Mucosa of descending colon (tissue), 3 donors: Measurements from ENCODE around the gene WDR82. TPM values are rescaled to one million over a fixed set of nuclear protein-coding genes. Genes with fewer than 3 reads are reported as not detected.

Experiments
- ATAC-seq: fragments of 200-7000 bp; cut with Tn5 transposase; one replicate; pipeline ENCODE4 v1.9.1; 2020; ENCODE audit warnings: mild to moderate bottlenecking, moderate library complexity
- DNase-seq, 3 donors: peaks; one replicate each; pipeline ENCODE4 v3.0.0-alpha.2; 2020
- H3K36me3 ChIP-seq: fragments of 200-600 bp; one replicate; pipeline ENCODE4 v1.8.0; 2021; ENCODE audit warnings: low read depth, mild to moderate bottlenecking
- H3K4me1 ChIP-seq: fragments of 200-600 bp; one replicate; pipeline ENCODE4 v1.8.0; 2021; ENCODE audit warnings: low read depth, mild to moderate bottlenecking
- H3K4me3 ChIP-seq: fragments of 200-600 bp; one replicate; pipeline ENCODE4 v1.8.0; 2021; ENCODE audit warnings: mild to moderate bottlenecking
- H3K9me3 ChIP-seq: fragments of 200-600 bp; one replicate; pipeline ENCODE4 v1.8.0; 2021; ENCODE audit warnings: mild to moderate bottlenecking
- CTCF ChIP-seq: fragments of 200-600 bp; IDR thresholded peaks from one replicate; pipeline ENCODE4 v1.8.0; 2022; ENCODE audit warnings: antibody characterized with exemption, mild to moderate bottlenecking
- intact Hi-C, 2 donors: fragments of 100-400 bp; cut with DNase I in 1 of 2; cut with micrococcal nuclease in 1 of 2; formaldehyde crosslinking; loops; one replicate each; pipeline versions ENCODE4 v1.11.0 to v1.11.1; 2022; cut with DNase I, micrococcal nuclease
- total RNA-seq, 3 donors: library from RNA; stranded (reverse); fragmentation: NEBNext Ultra II Directional in 2 of 3; extraction: Animal tissue kit (Norgen Biotek cat#: 25700) in 2 of 3; gene quantifications; one replicate each; pipeline versions ENCODE4 v1.2.1 to v1.2.4, GENCODE V29; 2021 to 2023
- donor health status: DM: no; HTN: no; CAD: no; lungs with moderate emphysema.
- donor health status: DM: no; HTN: no; CAD: no.
- donor health status: DM: no; HTN: yes; CAD: no.

The WDR82 gene
- total RNA-seq, 3 donors from 2014 or later: 55.8 to 83.1 (median 62.9) TPM

- no peak for TF ChIP-seq CTCF
- no peak for ATAC-seq
- Histone ChIP-seq H3K4me1 (peaks cover 16% of the 10 kb centered on the region), H3K4me3 (no peak overlapping the region), H3K36me3 (peaks cover 8% of the 10 kb centered on the region), H3K9me3 (no peaks in the 10 kb centered on the region)
- peak in 1 of 3 donors; percentile 26 for DNase-seq
- intact Hi-C loops: loop anchor here in 1 of 2 donors (5.0 kb wide), 1 partner anchor 108 kb away; no protein-coding TSS in a partner anchor
Measured at GRCh38 chr3:52233968-52234367, 44.5 kb downstream of the WDR82 start.

GRCh38 chr3:52233108-52233591, 45.3 kb downstream of the WDR82 start:
- Histone ChIP-seq H3K36me3 (peaks cover 8% of the 10 kb centered on the region), H3K4me1 (peaks cover 12% of the 10 kb centered on the region), H3K4me3 (no peak overlapping the region), H3K9me3 (no peaks in the 10 kb centered on the region)
- ATAC-seq (no peak), DNase-seq (peak in 1 of 3 donors; percentile 46)
- intact Hi-C loops: loop anchor here in 1 of 2 donors (5.0 kb wide), 1 partner anchor 109 kb away; no protein-coding TSS in a partner anchor
- TF ChIP-seq CTCF: no peak

- H3K36me3 ChIP-seq: peaks cover 8% of the 10 kb centered on the region
- H3K9me3 ChIP-seq: no peaks in the 10 kb centered on the region
- intact Hi-C loops: loop anchor here in 1 of 2 donors (5.0 kb wide), 1 partner anchor 110 kb away; no protein-coding TSS in a partner anchor
- peaks cover 6% of the 10 kb centered on the region for H3K4me1 ChIP-seq
- peak in 1 of 3 donors; percentile 44 for DNase-seq
- H3K4me3 ChIP-seq: no peak overlapping the region
- no peak for TF ChIP-seq CTCF
- ATAC-seq: no peak
Measured at GRCh38 chr3:52232279-52233107, 46.0 kb downstream of the WDR82 start.

GRCh38 chr3:52231502-52232278, 46.8 kb downstream of the WDR82 start:
- DNase-seq (peak; percentile 83 to 89 (median 86)), ATAC-seq (peak; percentile 89)
- H3K4me1 ChIP-seq: no peaks in the 10 kb centered on the region
- peak; percentile 93 for TF ChIP-seq CTCF
- peaks cover 8% of the 10 kb centered on the region for H3K36me3 ChIP-seq
- H3K9me3 ChIP-seq: no peaks in the 10 kb centered on the region
- H3K4me3 ChIP-seq: no peak overlapping the region
- intact Hi-C loops: loop anchor here in 1 of 2 donors (5.0 kb wide), 1 partner anchor 111 kb away; no protein-coding TSS in a partner anchor

- no peak for ATAC-seq
- H3K36me3 ChIP-seq: peaks cover 8% of the 10 kb centered on the region
Measured at GRCh38 chr3:52230889-52231499, 47.5 kb downstream of the WDR82 start.

More at GRCh38 chr3:52230889-52231499, 47.5 kb downstream of the WDR82 start:
- TF ChIP-seq CTCF: no peak
- intact Hi-C loops: loop anchor here in 1 of 2 donors (5.0 kb wide), 1 partner anchor 111 kb away; no protein-coding TSS in a partner anchor
- no peak overlapping the region for H3K4me3 ChIP-seq
- peak in 1 of 3 donors; percentile 23 for DNase-seq
- no peaks in the 10 kb centered on the region for H3K9me3 ChIP-seq
- H3K4me1 ChIP-seq: no peaks in the 10 kb centered on the region
